Prostate gland (tissue), 2 donors: ENCODE measurements around the gene CCDC73. TPM values are rescaled to one million over a fixed set of nuclear protein-coding genes. Genes with fewer than 3 reads are reported as not detected.

Experiments used
- DNase-seq: peaks from one replicate; pipeline ENCODE4 v3.0.0-alpha.2; 2019; ENCODE audit warnings: low spot score
- H3K27ac ChIP-seq, 2 donors: fragments of 200-600 bp; sonication (generic); 2 replicates each; pipeline ENCODE4 v1.5.1; 2017 to 2019
- H3K27me3 ChIP-seq: fragments of 200-600 bp; sonication (generic); replicated peaks from 2 replicates; pipeline ENCODE4 v1.5.1; 2019; ENCODE audit not compliant: insufficient read depth
- H3K36me3 ChIP-seq, 2 donors: fragments of 200-600 bp; sonication (generic); 1 replicate in 1 of 2; 2 replicates in 1 of 2; pipeline versions ENCODE4 v1.5.1 to v1.8.1; 2017 to 2019
- H3K4me1 ChIP-seq: fragments of 200-600 bp; sonication (generic); replicated peaks from 2 replicates; pipeline ENCODE4 v1.5.1; 2019
- H3K4me3 ChIP-seq, 2 donors: fragments of 200-600 bp; sonication (generic); 2 replicates each; pipeline ENCODE4 v1.5.1; 2017 to 2019
- H3K9me3 ChIP-seq: fragments of 200-600 bp; sonication (generic); 2 replicates; pipeline ENCODE4 v1.5.1; 2017
- CTCF ChIP-seq, 4 experiments: fragments of 200-600 bp in 2 of 4; fragments of 450-650 bp in 2 of 4; sonication (generic) in 2 of 4; IDR thresholded peaks; 1 replicate in 3 of 4; 2 replicates in 1 of 4; pipeline ENCODE4 v1.5.1; 2016 to 2019; ENCODE audit warnings: antibody characterized with exemption in 4 of 4, mild to moderate bottlenecking in 2 of 4, moderate library complexity in 2 of 4
- POLR2A ChIP-seq: fragments of 450-650 bp; IDR thresholded peaks from one replicate; pipeline ENCODE4 v1.6.1; 2016; ENCODE audit warnings: antibody characterized with exemption, mild to moderate bottlenecking
- POLR2AphosphoS5 ChIP-seq: sonication (generic); formaldehyde crosslinking; IDR thresholded peaks from one replicate; pipeline ENCODE4 v1.6.1; 2017; ENCODE audit warnings: antibody characterized with exemption
- WGBS: methylation state at CpG from one replicate; pipeline ENCODE4 v1.1.5; 2018; 5-methylcytosine and 5-hydroxymethylcytosine counted together
- intact Hi-C: fragments of 100-400 bp; cut with DNase I; formaldehyde crosslinking; loops from one replicate; pipeline ENCODE4 v1.14.2; 2022
- total RNA-seq, 2 donors: library from RNA; depleted of rRNA; stranded (reverse); fragments of >200 nt; gene quantifications; one replicate each; pipeline ENCODE4 v1.1.0, GENCODE V29; 2016

CCDC73 gene
- total RNA-seq, 2 donors from 2014 or later: 0.09 to 2.7 TPM

GRCh38 chr11:32836946-32837345, 42.5 kb upstream of the CCDC73 start:
- Histone ChIP-seq H3K36me3 (no peaks in the 10 kb centered on the region), H3K4me1 (no peaks in the 10 kb centered on the region), H3K27ac (no peak overlapping the region), H3K4me3 (no peak overlapping the region), H3K27me3 (no peaks in the 10 kb centered on the region), H3K9me3 (no peaks in the 10 kb centered on the region)
- no peak for DNase-seq
- WGBS: 86% methylated on average over 2 of the region's 2 CpGs
- no peak for TF ChIP-seq POLR2AphosphoS5
- no peak for TF ChIP-seq CTCF (IDR thresholded peaks at IDR 0.05)
- TF ChIP-seq POLR2A: no peak
- intact Hi-C loops: no loop called here

- Histone ChIP-seq H3K36me3 (no peaks in the 10 kb centered on the region), H3K27ac (no peak overlapping the region), H3K4me1 (no peaks in the 10 kb centered on the region), H3K9me3 (no peaks in the 10 kb centered on the region), H3K27me3 (no peaks in the 10 kb centered on the region), H3K4me3 (no peak overlapping the region)
- intact Hi-C loops: no loop called here
- 88% methylated on average over 1 of the region's 1 CpG for WGBS
- DNase-seq: no peak
- TF ChIP-seq CTCF (IDR thresholded peaks at IDR 0.05) (no peak), POLR2A (no peak), POLR2AphosphoS5 (no peak)
Observed at GRCh38 chr11:32833921-32834320, 39.5 kb upstream of the CCDC73 start.

- H3K27me3 ChIP-seq: no peaks in the 10 kb centered on the region
- intact Hi-C loops: no loop called here
- H3K36me3 ChIP-seq: no peaks in the 10 kb centered on the region
- 47% methylated on average over 3 of the region's 3 CpGs for WGBS
- TF ChIP-seq POLR2A (no peak), POLR2AphosphoS5 (no peak), CTCF (IDR thresholded peaks at IDR 0.05) (no peak)
- no peak for DNase-seq
- no peaks in the 10 kb centered on the region for H3K9me3 ChIP-seq
- H3K4me1 ChIP-seq: no peaks in the 10 kb centered on the region
- no peak overlapping the region for H3K4me3 ChIP-seq
- no peak overlapping the region for H3K27ac ChIP-seq
Observed at GRCh38 chr11:32831221-32831620, 36.8 kb upstream of the CCDC73 start.

- H3K36me3 ChIP-seq: no peaks in the 10 kb centered on the region
- H3K27me3 ChIP-seq: no peaks in the 10 kb centered on the region
- H3K27ac ChIP-seq: peak overlapping the region; percentile 80 to 87
- H3K4me3 ChIP-seq: peak overlapping the region; percentile 66 to 71
- intact Hi-C loops: no loop called here
- WGBS: 48% methylated on average over 9 of the region's 9 CpGs
- H3K4me1 ChIP-seq: no peaks in the 10 kb centered on the region
- TF ChIP-seq CTCF (IDR thresholded peaks at IDR 0.05) (no peak), POLR2A (no peak), POLR2AphosphoS5 (no peak)
- peak; percentile 18 for DNase-seq
- H3K9me3 ChIP-seq: no peaks in the 10 kb centered on the region
Observed at GRCh38 chr11:32830796-32831195, 36.3 kb upstream of the CCDC73 start.

GRCh38 chr11:32830413-32830738, 35.9 kb upstream of the CCDC73 start:
- DNase-seq: peak; percentile 70
- Histone ChIP-seq H3K9me3 (no peaks in the 10 kb centered on the region), H3K27me3 (no peaks in the 10 kb centered on the region), H3K36me3 (no peaks in the 10 kb centered on the region), H3K27ac (peak overlapping the region; percentile 80 to 87), H3K4me1 (no peaks in the 10 kb centered on the region), H3K4me3 (peak overlapping the region; percentile 66 to 71)
- intact Hi-C loops: no loop called here
- WGBS: 23% methylated on average over 6 of the region's 6 CpGs
- TF ChIP-seq CTCF (IDR thresholded peaks at IDR 0.05) (no peak), POLR2A (no peak)
